Activated CD8-positive, alpha-beta memory T cell treated with anti-CD3 and anti-CD28 coated beads for 4 hours (primary cell): ENCODE results near the gene HACD2.

Source experiments
- DNase-seq, 2 donors: peaks; one replicate each; pipeline ENCODE4 v3.0.0-alpha.2; 2020; ENCODE audit warnings: low read depth in 2 of 2

HACD2 gene

GRCh38 chr3:123447416-123447748 is 137.5 kb downstream of the HACD2 start:
- no peak for DNase-seq

- DNase-seq: no peak
Observed at GRCh38 chr3:123446610-123447109, 138.2 kb downstream of the HACD2 start.

- DNase-seq: no peak
Observed at GRCh38 chr3:123446210-123446609, 138.6 kb downstream of the HACD2 start.

- DNase-seq: no peak
Observed at GRCh38 chr3:123445702-123446101, 139.2 kb downstream of the HACD2 start.

- no peak for DNase-seq
Observed at GRCh38 chr3:123444744-123445143, 140.1 kb downstream of the HACD2 start.

GRCh38 chr3:123444023-123444422 is 140.8 kb downstream of the HACD2 start:
- no peak for DNase-seq

- DNase-seq: no peak
Observed at GRCh38 chr3:123442908-123443307, 141.9 kb downstream of the HACD2 start.

- no peak for DNase-seq
Observed at GRCh38 chr3:123442125-123442524, 142.7 kb downstream of the HACD2 start.
